Measurements from ENCODE around the gene HES4.

HES4 gene

GRCh38 chr1:965526-966134 is 34.3 kb downstream of the HES4 start:
- no peak for DNase-seq

DNA sequence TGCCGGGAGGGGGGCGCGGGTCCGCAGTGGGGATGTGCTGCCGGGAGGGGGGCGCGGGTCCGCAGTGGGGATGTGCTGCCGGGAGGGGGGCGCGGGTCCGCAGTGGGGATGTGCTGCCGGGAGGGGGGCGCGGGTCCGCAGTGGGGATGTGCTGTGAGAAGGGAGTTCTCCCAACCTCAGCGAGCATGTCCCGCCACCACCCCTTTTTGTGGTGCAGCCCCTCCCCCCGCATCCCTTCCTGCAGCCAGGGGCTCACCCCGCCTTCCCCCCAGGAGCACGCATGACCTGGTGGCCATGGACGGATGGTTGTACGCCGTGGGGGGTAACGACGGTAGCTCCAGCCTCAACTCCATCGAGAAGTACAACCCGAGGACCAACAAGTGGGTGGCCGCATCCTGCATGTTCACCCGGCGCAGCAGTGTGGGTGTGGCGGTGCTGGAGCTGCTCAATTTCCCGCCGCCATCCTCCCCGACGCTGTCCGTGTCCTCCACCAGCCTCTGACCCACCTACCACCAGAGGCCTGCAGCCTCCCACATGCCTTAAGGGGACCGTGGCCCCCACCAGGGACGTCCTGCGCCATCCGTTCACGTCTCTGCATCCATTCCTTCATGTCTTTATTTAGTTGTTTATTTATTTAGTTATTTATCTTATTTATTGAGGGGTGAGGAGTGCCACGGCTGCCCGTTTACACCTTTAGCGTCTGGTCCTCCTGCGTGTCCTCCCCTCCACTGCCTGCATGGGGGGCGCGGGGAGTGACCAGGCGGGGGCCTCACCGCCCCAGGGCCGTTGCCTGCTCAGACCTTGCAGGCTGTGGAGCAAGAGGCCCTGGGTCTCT is 35.0 kb downstream of the HES4 start:
- DNase-seq: no peak

GRCh38 chr1:963746-964525 is 36.0 kb downstream of the HES4 start:
- no peak for DNase-seq

- no peak for DNase-seq
These were observed 36.6 kb downstream of the HES4 start for GRCh38 chr1:963301-963651.

- no peak for DNase-seq
These were observed 37.3 kb downstream of the HES4 start for GRCh38 chr1:962381-963300.

GRCh38 chr1:961132-961669 is 38.7 kb downstream of the HES4 start:
- DNase-seq: no peak

DNA sequence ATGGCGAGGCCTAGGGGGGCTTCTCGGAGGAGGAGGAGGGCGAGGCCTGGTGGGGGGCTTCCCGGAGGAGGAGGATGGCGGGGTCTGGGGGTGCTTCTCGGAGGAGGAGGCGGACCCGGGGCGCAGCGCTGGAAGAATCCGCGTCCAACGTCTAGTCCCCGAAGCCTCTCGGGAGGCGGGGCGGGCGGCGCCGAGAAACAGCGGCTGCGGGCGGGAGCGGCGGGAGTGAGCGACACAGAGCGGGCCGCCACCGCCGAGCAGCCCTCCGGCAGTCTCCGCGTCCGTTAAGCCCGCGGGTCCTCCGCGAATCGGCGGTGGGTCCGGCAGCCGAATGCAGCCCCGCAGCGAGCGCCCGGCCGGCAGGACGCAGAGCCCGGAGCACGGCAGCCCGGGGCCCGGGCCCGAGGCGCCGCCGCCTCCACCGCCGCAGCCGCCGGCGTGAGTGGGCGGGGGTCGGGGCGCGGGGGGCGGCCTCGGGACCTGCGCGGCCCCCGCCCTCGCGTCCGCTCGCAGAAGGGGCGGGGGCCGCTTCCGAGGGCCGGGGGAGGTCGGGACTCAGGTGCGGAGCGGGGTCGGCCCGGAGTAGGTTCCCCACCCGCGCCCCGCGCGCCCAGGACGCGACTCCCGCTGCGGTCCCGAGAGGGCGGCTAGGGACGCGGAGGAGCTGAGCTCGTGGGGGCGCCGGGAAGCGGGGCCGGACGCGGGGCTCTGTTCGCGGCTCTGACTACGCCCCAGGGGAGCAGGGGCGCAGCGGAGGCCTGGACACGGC is 39.4 kb downstream of the HES4 start, which contains the start of gene KLHL17:
Gene KLHL17 (plus strand): TSS at position 222 of the 769 bp plus-strand sequence. CDS start 110 bp downstream, at position 332.
- peak; percentile 79 for DNase-seq

- DNase-seq: no peak
These were observed 40.0 kb downstream of the HES4 start for GRCh38 chr1:959731-960362.

- DNase-seq: peak; percentile 95
These were observed 40.8 kb downstream of the HES4 start, which contains the start of gene NOC2L for GRCh38 chr1:958823-959730. Gene NOC2L, minus strand, starts transcription at chr1:959256. Its CDS starts 16 bp downstream, at chr1:959240.

- no peak for DNase-seq
These were observed 43.3 kb downstream of the HES4 start for GRCh38 chr1:956636-957035.

DNA sequence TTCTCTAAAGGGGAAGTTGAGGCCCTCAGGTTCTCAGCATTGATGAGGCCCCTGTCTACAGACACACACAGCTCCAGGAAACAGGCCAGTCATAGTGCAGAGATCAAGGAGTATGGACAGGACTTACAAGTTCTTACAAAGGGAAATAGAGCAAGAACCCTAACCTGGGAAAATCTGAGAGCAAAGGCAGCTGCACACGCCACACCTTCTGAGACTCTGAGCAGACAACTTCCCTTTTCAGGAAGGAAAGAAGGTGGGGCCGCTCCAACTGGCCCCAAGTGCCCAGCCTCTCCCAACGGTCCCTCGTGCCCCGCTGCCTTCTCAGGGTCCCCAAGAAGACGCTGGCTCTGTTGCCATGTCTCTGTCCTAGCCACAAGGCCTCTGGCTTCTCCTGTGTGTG is 44.4 kb downstream of the HES4 start:
- no peak for DNase-seq

- DNase-seq: no peak
These were observed 45.0 kb downstream of the HES4 start for GRCh38 chr1:954927-955326.

- DNase-seq: no peak
These were observed 46.2 kb downstream of the HES4 start for GRCh38 chr1:953524-954320.

DNA sequence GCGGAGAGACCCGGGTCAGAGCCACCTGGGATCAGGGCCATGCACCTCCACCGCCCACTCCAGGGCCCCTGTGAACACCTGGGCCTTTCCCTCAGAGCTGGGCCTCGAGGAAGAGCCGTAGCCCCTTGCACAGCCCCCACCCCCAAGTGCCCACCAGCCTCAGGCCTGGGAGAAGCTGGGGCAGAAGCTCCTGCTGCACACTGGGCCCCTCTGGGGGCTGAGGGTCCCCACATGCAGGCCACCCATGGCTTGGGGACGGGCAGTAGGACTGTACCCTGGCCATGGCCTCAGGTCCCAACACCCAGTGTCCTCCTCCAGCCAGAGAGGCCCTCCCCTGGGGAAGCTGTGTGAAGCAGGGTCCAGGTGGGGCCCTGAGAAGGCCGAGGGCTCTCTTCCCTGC is 47.3 kb downstream of the HES4 start:
- DNase-seq: no peak

GRCh38 chr1:952201-952600 is 47.7 kb downstream of the HES4 start:
- no peak for DNase-seq

GRCh38 chr1:951364-951763 is 48.5 kb downstream of the HES4 start:
- no peak for DNase-seq

GRCh38 chr1:950881-951280 is 49.0 kb downstream of the HES4 start:
- DNase-seq: no peak

DNA sequence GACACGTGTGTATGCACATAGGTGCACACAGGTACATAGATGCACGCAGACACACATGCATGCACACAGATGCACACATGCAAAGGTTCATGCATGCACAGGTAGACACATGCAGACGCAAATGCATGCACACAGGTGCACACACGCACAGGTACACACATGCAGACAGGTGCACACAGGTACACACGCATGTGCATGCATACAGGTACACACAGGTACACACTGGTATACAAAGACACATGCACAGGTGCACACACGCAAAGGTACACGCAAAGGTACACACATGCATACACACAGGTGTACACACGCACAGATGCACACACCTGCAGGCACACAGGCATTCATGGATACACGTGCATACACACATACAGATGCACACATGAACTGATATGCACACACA is 49.6 kb downstream of the HES4 start:
- DNase-seq: no peak

Measured in left hindlimb (tissue), 1 donor.